Measurements from ENCODE around the gene PCBP4.

The PCBP4 gene

DNA sequence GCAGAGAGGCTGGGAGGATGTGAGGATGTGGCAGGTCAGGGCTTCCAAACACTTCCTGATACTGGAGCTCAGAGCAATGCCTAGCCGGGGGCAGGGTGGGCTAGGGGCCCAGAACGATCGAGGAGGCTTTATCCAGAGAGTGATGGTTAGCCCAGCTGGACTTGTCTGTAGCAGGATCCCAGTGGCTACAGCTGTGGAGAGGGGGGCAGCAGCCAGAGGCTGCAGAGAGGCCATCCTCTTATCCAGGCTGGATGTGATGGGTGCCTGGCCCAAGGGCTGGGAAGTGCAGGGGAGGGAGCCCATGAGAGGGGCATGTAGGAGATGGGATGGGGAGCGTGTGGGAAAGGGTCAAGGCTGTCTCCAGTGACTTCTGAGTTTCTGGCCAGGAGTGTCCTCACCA is 20.5 kb downstream of the PCBP4 start:
- no peaks in the 10 kb centered on the region for H3K27me3 ChIP-seq (ENCODE audit: control insufficient read depth in 2 of 2, insufficient read depth in 2 of 2, low read length in 2 of 2)
- H3K9me3 ChIP-seq (ENCODE audit: control insufficient read depth in 2 of 2, low read length in 2 of 2): no peaks in the 10 kb centered on the region
- no peak overlapping the region for H3K27ac ChIP-seq (ENCODE audit: low read depth in 2 of 2, low read length in 2 of 2)
- H3K36me3 ChIP-seq (ENCODE audit: control insufficient read depth in 2 of 2, insufficient read depth in 2 of 2, low read length in 2 of 2): peaks cover 3% of the 10 kb centered on the region in 2 donors
- no peak overlapping the region for H3K9ac ChIP-seq (ENCODE audit: low read depth in 1 of 2, low read length in 2 of 2)
- H3K4me1 ChIP-seq (ENCODE audit: control insufficient read depth in 2 of 2, insufficient read depth in 2 of 2, low read length in 2 of 2): peaks cover 14 to 15% of the 10 kb centered on the region in 2 donors
- H3K4me3 ChIP-seq (ENCODE audit: low read length in 2 of 2): no peak overlapping the region

DNA sequence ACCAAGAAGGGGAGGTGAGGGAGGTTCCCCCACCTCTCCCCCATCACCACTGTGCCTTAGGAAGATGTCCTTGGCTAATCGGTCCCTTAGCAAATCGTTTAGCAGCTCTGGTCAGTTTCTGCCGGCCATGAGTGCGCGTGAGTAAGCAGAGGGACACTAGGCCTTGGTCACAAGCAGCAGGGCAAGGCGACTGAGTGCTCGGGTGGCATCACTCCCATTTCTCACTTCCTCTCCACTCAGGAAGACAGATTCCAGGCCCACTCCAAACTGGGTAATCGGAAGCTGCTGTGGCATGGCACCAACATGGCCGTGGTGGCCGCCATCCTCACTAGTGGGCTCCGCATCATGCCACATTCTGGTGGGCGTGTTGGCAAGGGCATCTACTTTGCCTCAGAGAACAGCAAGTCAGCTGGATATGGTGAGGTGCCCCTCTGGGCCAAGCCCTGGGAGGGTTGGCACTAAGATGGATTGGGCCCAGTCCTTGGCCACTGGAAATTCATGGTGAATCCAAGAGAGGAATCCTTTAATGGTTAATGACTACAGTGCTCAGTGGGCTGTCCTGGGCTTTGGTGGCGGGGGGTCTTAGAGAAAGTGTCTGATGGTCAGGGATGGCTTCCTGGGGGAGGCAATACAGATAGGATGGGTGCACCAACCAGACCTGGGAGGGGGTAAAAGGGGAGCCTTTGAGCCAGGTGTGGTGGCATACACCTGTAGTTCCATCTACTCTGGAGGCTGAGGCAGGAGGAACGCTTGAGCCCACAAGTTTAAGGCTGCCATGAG is 21.1 kb downstream of the PCBP4 start:
- H3K4me1 ChIP-seq (ENCODE audit: control insufficient read depth in 2 of 2, insufficient read depth in 2 of 2, low read length in 2 of 2): peaks cover 16 to 18% of the 10 kb centered on the region in 2 donors
- no peaks in the 10 kb centered on the region for H3K27me3 ChIP-seq (ENCODE audit: control insufficient read depth in 2 of 2, insufficient read depth in 2 of 2, low read length in 2 of 2)
- H3K36me3 ChIP-seq (ENCODE audit: control insufficient read depth in 2 of 2, insufficient read depth in 2 of 2, low read length in 2 of 2): peaks cover 3% of the 10 kb centered on the region in 2 donors
- no peak overlapping the region for H3K4me3 ChIP-seq (ENCODE audit: low read length in 2 of 2)
- H3K27ac ChIP-seq (ENCODE audit: low read depth in 2 of 2, low read length in 2 of 2): no peak overlapping the region
- H3K9me3 ChIP-seq (ENCODE audit: control insufficient read depth in 2 of 2, low read length in 2 of 2): no peaks in the 10 kb centered on the region
- no peak overlapping the region for H3K9ac ChIP-seq (ENCODE audit: low read depth in 1 of 2, low read length in 2 of 2)

GRCh38 chr3:51945031-51945840 is 22.0 kb downstream of the PCBP4 start:
- peaks cover 3% of the 10 kb centered on the region in 2 donors for H3K36me3 ChIP-seq (ENCODE audit: control insufficient read depth in 2 of 2, insufficient read depth in 2 of 2, low read length in 2 of 2)
- no peak overlapping the region for H3K27ac ChIP-seq (ENCODE audit: low read depth in 2 of 2, low read length in 2 of 2)
- no peaks in the 10 kb centered on the region for H3K9me3 ChIP-seq (ENCODE audit: control insufficient read depth in 2 of 2, low read length in 2 of 2)
- no peak overlapping the region for H3K9ac ChIP-seq (ENCODE audit: low read depth in 1 of 2, low read length in 2 of 2)
- no peak overlapping the region for H3K4me3 ChIP-seq (ENCODE audit: low read length in 2 of 2)
- H3K4me1 ChIP-seq (ENCODE audit: control insufficient read depth in 2 of 2, insufficient read depth in 2 of 2, low read length in 2 of 2): peaks cover 19 to 25% of the 10 kb centered on the region in 2 donors
- no peaks in the 10 kb centered on the region for H3K27me3 ChIP-seq (ENCODE audit: control insufficient read depth in 2 of 2, insufficient read depth in 2 of 2, low read length in 2 of 2)

DNA sequence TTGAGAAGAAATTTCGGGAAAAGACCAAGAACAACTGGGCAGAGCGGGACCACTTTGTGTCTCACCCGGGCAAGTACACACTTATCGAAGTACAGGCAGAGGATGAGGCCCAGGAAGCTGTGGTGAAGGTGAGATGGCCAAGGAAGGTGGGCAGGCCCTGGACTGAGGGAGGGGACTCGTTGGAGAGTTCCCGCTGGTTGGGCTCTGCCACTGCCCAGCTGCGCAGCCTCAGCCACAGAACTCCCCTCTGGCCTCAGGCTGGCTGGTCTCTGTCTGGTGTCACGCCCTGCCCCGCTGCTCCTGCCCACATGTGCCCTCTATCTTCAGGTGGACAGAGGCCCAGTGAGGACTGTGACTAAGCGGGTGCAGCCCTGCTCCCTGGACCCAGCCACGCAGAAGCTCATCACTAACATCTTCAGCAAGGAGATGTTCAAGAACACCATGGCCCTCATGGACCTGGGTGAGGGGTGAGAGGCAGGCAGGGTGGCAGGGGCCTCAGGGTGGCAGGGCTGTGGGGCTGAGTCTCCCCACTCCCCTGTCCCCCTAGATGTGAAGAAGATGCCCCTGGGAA is 22.7 kb downstream of the PCBP4 start:
- H3K9ac ChIP-seq (ENCODE audit: low read depth in 1 of 2, low read length in 2 of 2): no peak overlapping the region
- no peaks in the 10 kb centered on the region for H3K27me3 ChIP-seq (ENCODE audit: control insufficient read depth in 2 of 2, insufficient read depth in 2 of 2, low read length in 2 of 2)
- H3K4me1 ChIP-seq (ENCODE audit: control insufficient read depth in 2 of 2, insufficient read depth in 2 of 2, low read length in 2 of 2): peaks cover 19 to 25% of the 10 kb centered on the region in 2 donors
- H3K27ac ChIP-seq (ENCODE audit: low read depth in 2 of 2, low read length in 2 of 2): no peak overlapping the region
- no peak overlapping the region for H3K4me3 ChIP-seq (ENCODE audit: low read length in 2 of 2)
- H3K36me3 ChIP-seq (ENCODE audit: control insufficient read depth in 2 of 2, insufficient read depth in 2 of 2, low read length in 2 of 2): peaks cover 3% of the 10 kb centered on the region in 2 donors
- H3K9me3 ChIP-seq (ENCODE audit: control insufficient read depth in 2 of 2, low read length in 2 of 2): no peaks in the 10 kb centered on the region

DNA sequence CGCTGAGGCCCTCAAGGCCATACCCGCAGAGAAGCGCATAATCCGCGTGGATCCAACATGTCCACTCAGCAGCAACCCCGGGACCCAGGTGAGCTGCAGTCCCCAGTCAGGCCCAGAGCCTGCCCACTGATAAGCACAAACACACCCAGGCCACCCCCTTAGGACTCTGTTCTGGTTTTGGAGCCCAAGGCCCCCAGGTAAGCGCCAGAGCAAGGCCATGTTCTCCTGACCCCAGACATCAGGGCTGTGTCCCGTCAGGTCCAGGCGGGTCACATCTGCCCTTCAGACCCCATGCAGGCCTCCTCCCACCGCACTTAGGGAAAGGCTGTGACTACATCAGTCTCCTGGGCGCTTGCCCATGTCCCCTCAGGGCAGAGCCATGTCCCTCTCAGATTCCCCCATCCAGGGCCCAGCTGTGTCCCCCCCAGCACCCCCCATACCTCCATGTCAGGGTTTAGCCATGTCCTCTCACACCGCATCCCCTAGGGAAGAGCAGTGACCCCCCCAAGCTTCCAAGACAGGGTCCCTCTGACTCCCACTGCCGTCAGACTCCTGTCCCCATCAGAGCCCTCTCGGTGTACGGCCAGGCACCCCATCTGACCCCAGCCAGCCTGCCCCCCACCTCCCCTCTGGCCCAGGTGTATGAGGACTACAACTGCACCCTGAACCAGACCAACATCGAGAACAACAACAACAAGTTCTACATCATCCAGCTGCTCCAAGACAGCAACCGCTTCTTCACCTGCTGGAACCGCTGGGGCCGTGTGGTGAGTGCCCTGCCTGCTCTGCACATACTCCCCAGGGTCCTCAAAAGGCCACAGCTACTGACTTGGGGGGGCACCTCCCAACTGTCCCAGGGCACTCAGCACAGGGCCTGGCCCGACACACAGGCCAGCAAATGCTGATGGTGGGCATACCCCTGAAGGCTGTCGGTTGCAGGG is 23.5 kb downstream of the PCBP4 start:
- Histone ChIP-seq H3K27me3 (ENCODE audit: control insufficient read depth in 2 of 2, insufficient read depth in 2 of 2, low read length in 2 of 2) (no peaks in the 10 kb centered on the region), H3K27ac (ENCODE audit: low read depth in 2 of 2, low read length in 2 of 2) (peak overlapping the region; percentile 92 to 98), H3K4me3 (ENCODE audit: low read length in 2 of 2) (peak overlapping the region in 1 of 2 donors; percentile 80), H3K9me3 (ENCODE audit: control insufficient read depth in 2 of 2, low read length in 2 of 2) (no peaks in the 10 kb centered on the region), H3K36me3 (ENCODE audit: control insufficient read depth in 2 of 2, insufficient read depth in 2 of 2, low read length in 2 of 2) (peaks cover 3 to 6% of the 10 kb centered on the region in 2 donors), H3K4me1 (ENCODE audit: control insufficient read depth in 2 of 2, insufficient read depth in 2 of 2, low read length in 2 of 2) (peaks cover 19 to 25% of the 10 kb centered on the region in 2 donors), H3K9ac (ENCODE audit: low read depth in 1 of 2, low read length in 2 of 2) (peak overlapping the region; percentile 86 to 97)

GRCh38 chr3:51942603-51943450 is 24.4 kb downstream of the PCBP4 start:
- Histone ChIP-seq H3K9me3 (ENCODE audit: control insufficient read depth in 2 of 2, low read length in 2 of 2) (no peaks in the 10 kb centered on the region), H3K27ac (ENCODE audit: low read depth in 2 of 2, low read length in 2 of 2) (peak overlapping the region; percentile 92 to 98), H3K4me3 (ENCODE audit: low read length in 2 of 2) (peak overlapping the region; percentile 67 to 80), H3K36me3 (ENCODE audit: control insufficient read depth in 2 of 2, insufficient read depth in 2 of 2, low read length in 2 of 2) (peaks cover 5 to 6% of the 10 kb centered on the region in 2 donors), H3K9ac (ENCODE audit: low read depth in 1 of 2, low read length in 2 of 2) (peak overlapping the region; percentile 86 to 97), H3K4me1 (ENCODE audit: control insufficient read depth in 2 of 2, insufficient read depth in 2 of 2, low read length in 2 of 2) (peaks cover 19 to 25% of the 10 kb centered on the region in 2 donors), H3K27me3 (ENCODE audit: control insufficient read depth in 2 of 2, insufficient read depth in 2 of 2, low read length in 2 of 2) (no peaks in the 10 kb centered on the region)

GRCh38 chr3:51941798-51942602 is 25.3 kb downstream of the PCBP4 start, which contains the start of the genes PARP3 and RRP9:
TSS of gene PARP3 (plus strand) at chr3:51942363. CDS start at chr3:51943356, 993 bp downstream.
TSS of gene RRP9 (minus strand) at chr3:51941904. CDS start at chr3:51941867, 37 bp downstream.
- peak within 1 kb of the TSS; percentile 86 to 97 for H3K9ac ChIP-seq (ENCODE audit: low read depth in 1 of 2, low read length in 2 of 2)
- H3K9me3 ChIP-seq (ENCODE audit: control insufficient read depth in 2 of 2, low read length in 2 of 2): no peaks in the 10 kb centered on the region
- peak within 1 kb of the TSS; percentile 92 to 98 for H3K27ac ChIP-seq (ENCODE audit: low read depth in 2 of 2, low read length in 2 of 2)
- H3K4me1 ChIP-seq (ENCODE audit: control insufficient read depth in 2 of 2, insufficient read depth in 2 of 2, low read length in 2 of 2): peaks cover 19 to 25% of the 10 kb centered on the region in 2 donors
- H3K27me3 ChIP-seq (ENCODE audit: control insufficient read depth in 2 of 2, insufficient read depth in 2 of 2, low read length in 2 of 2): no peaks in the 10 kb centered on the region
- peak within 1 kb of the TSS; percentile 82 for H3K4me3 ChIP-seq (ENCODE audit: low read length in 2 of 2)
- H3K36me3 ChIP-seq (ENCODE audit: control insufficient read depth in 2 of 2, insufficient read depth in 2 of 2, low read length in 2 of 2): peaks cover 13 to 14% of the 10 kb centered on the region in 2 donors

DNA sequence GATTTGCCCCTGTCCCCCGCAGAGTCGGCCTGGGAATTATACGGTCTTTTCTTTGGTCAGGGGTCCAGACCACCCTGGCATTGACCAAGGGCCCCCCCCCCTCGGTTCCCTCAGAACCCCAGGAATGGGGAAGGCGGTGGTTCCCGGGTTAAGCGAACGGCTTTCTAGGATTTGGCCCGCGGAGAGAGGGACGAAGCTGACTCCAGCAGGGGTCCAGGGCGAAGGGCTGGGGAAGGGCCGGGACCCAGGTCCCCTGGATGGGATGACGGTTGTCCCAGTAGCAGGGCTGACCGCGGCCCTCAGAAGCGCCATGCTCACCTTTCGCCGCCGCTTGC is 25.8 kb downstream of the PCBP4 start:
- H3K27ac ChIP-seq (ENCODE audit: low read depth in 2 of 2, low read length in 2 of 2): peak overlapping the region in 1 of 2 donors; percentile 98
- no peaks in the 10 kb centered on the region for H3K27me3 ChIP-seq (ENCODE audit: control insufficient read depth in 2 of 2, insufficient read depth in 2 of 2, low read length in 2 of 2)
- H3K36me3 ChIP-seq (ENCODE audit: control insufficient read depth in 2 of 2, insufficient read depth in 2 of 2, low read length in 2 of 2): peaks cover 19 to 20% of the 10 kb centered on the region in 2 donors
- peaks cover 19 to 25% of the 10 kb centered on the region in 2 donors for H3K4me1 ChIP-seq (ENCODE audit: control insufficient read depth in 2 of 2, insufficient read depth in 2 of 2, low read length in 2 of 2)
- H3K9ac ChIP-seq (ENCODE audit: low read depth in 1 of 2, low read length in 2 of 2): peak overlapping the region; percentile 70 to 72
- peak overlapping the region; percentile 82 for H3K4me3 ChIP-seq (ENCODE audit: low read length in 2 of 2)
- H3K9me3 ChIP-seq (ENCODE audit: control insufficient read depth in 2 of 2, low read length in 2 of 2): no peaks in the 10 kb centered on the region
